Tibial artery (tissue), 4 donors: ENCODE data around the gene TNN.

Source experiments
- DNase-seq, 2 donors: peaks; one replicate each; pipeline ENCODE4 v3.0.0-alpha.2; 2019
- H3K27ac ChIP-seq, 2 donors: fragments of 200-600 bp; sonication (generic) in 1 of 2; 1 replicate in 1 of 2; 2 replicates in 1 of 2; pipeline ENCODE4 v1.5.1; 2018 to 2019; ENCODE audit warnings: mild to moderate bottlenecking in 1 of 2
- H3K27me3 ChIP-seq, 2 donors: fragments of 200-600 bp; sonication (generic) in 1 of 2; one replicate each; pipeline versions ENCODE4 v1.5.1 to v1.6.0; 2016 to 2019
- H3K36me3 ChIP-seq, 3 donors: fragments of 200-600 bp; sonication (generic) in 2 of 3; one replicate each; pipeline ENCODE4 v1.5.1; 2016 to 2019; ENCODE audit warnings: mild to moderate bottlenecking in 2 of 3
- H3K4me1 ChIP-seq, 4 donors: fragments of 200-600 bp; sonication (generic) in 2 of 4; 1 replicate in 3 of 4; 2 replicates in 1 of 4; pipeline ENCODE4 v1.5.1; 2016 to 2019
- H3K4me3 ChIP-seq, 2 donors: fragments of 200-600 bp; sonication (generic) in 1 of 2; 1 replicate in 1 of 2; 2 replicates in 1 of 2; pipeline ENCODE4 v1.5.1; 2018 to 2019; ENCODE audit warnings: mild to moderate bottlenecking in 2 of 2
- H3K9me3 ChIP-seq, 3 donors: fragments of 200-600 bp; sonication (generic) in 1 of 3; one replicate each; pipeline ENCODE4 v1.5.1; 2016 to 2019
- CTCF ChIP-seq, 2 experiments: fragments of 200-600 bp in 1 of 2; fragments of 450-650 bp in 1 of 2; IDR thresholded peaks; one replicate each; pipeline ENCODE4 v1.5.1; 2017 to 2019; ENCODE audit warnings: antibody characterized with exemption in 2 of 2, mild to moderate bottlenecking in 1 of 2, moderate library complexity in 1 of 2
- intact Hi-C: fragments of 100-400 bp; cut with DNase I; formaldehyde crosslinking; loops from one replicate; pipeline ENCODE4 v1.15.0; 2023; ENCODE audit warnings: low total_unique reads

TNN gene

GRCh38 chr1:175124861-175125260 lies 57.2 kb downstream of the TNN start:
- no peaks in the 10 kb centered on the region for H3K9me3 ChIP-seq
- H3K27me3 ChIP-seq, result no peaks in the 10 kb centered on the region
- no peaks in the 10 kb centered on the region for H3K4me1 ChIP-seq
- TF ChIP-seq CTCF (IDR thresholded peaks at IDR 0.05), result no peak
- DNase-seq, result no peak
- H3K36me3 ChIP-seq, result no peaks in the 10 kb centered on the region
- no peak overlapping the region for H3K27ac ChIP-seq
- no peak overlapping the region for H3K4me3 ChIP-seq
- intact Hi-C loops, result no loop called here

- Histone ChIP-seq H3K27ac (no peak overlapping the region), H3K4me1 (peaks cover 0 to 7% (median 3%) of the 10 kb centered on the region in 4 donors), H3K27me3 (no peaks in the 10 kb centered on the region), H3K4me3 (no peak overlapping the region), H3K9me3 (no peaks in the 10 kb centered on the region), H3K36me3 (no peaks in the 10 kb centered on the region)
- TF ChIP-seq CTCF (IDR thresholded peaks at IDR 0.05), result no peak
- no peak for DNase-seq
- intact Hi-C loops, result no loop called here
These were observed 58.7 kb downstream of the TNN start for GRCh38 chr1:175126347-175126746.

GRCh38 chr1:175127565-175127964 lies 59.9 kb downstream of the TNN start:
- Histone ChIP-seq H3K9me3 (no peaks in the 10 kb centered on the region), H3K4me3 (no peak overlapping the region), H3K36me3 (no peaks in the 10 kb centered on the region), H3K4me1 (peaks cover 0 to 18% (median 8%) of the 10 kb centered on the region in 4 donors), H3K27ac (no peak overlapping the region), H3K27me3 (no peaks in the 10 kb centered on the region)
- intact Hi-C loops, result no loop called here
- no peak for DNase-seq
- no peak for TF ChIP-seq CTCF (IDR thresholded peaks at IDR 0.05)

- DNase-seq, result no peak
- peaks cover 0 to 28% (median 11%) of the 10 kb centered on the region in 4 donors for H3K4me1 ChIP-seq
- intact Hi-C loops, result no loop called here
These were observed 60.9 kb downstream of the TNN start for GRCh38 chr1:175128523-175128922.

GRCh38 chr1:175129182-175129581 lies 61.5 kb downstream of the TNN start:
- H3K27me3 ChIP-seq, result no peaks in the 10 kb centered on the region
- H3K9me3 ChIP-seq, result no peaks in the 10 kb centered on the region
- no peak for TF ChIP-seq CTCF (IDR thresholded peaks at IDR 0.05)
- no peak for DNase-seq
- H3K27ac ChIP-seq, result no peak overlapping the region
- H3K36me3 ChIP-seq, result no peaks in the 10 kb centered on the region
- no peak overlapping the region for H3K4me3 ChIP-seq
- H3K4me1 ChIP-seq, result peaks cover 0 to 33% (median 11%) of the 10 kb centered on the region in 4 donors
- intact Hi-C loops, result no loop called here

More at GRCh38 chr1:175128523-175128922, 60.9 kb downstream of the TNN start:
- Histone ChIP-seq H3K27me3 (no peaks in the 10 kb centered on the region), H3K9me3 (no peaks in the 10 kb centered on the region), H3K4me3 (no peak overlapping the region), H3K27ac (no peak overlapping the region), H3K36me3 (no peaks in the 10 kb centered on the region)
- no peak for TF ChIP-seq CTCF (IDR thresholded peaks at IDR 0.05)

- peaks cover 0 to 33% (median 11%) of the 10 kb centered on the region in 4 donors for H3K4me1 ChIP-seq
- intact Hi-C loops, result no loop called here
- DNase-seq, result no peak
- no peaks in the 10 kb centered on the region for H3K27me3 ChIP-seq
- no peaks in the 10 kb centered on the region for H3K36me3 ChIP-seq
- H3K27ac ChIP-seq, result no peak overlapping the region
- no peak overlapping the region for H3K4me3 ChIP-seq
- H3K9me3 ChIP-seq, result no peaks in the 10 kb centered on the region
- TF ChIP-seq CTCF (IDR thresholded peaks at IDR 0.05), result no peak
These were observed 62.0 kb downstream of the TNN start for GRCh38 chr1:175129644-175129996.
